Neutrophil (primary cell): ENCODE measurements around the gene HIGD2A.

ENCODE experiments used
- H3K27ac ChIP-seq: fragments of 200-600 bp; sonication (generic); 2 replicates; pipeline ENCODE4 v1.5.1; 2016; ENCODE audit warnings: mild to moderate bottlenecking, moderate library complexity
- H3K27me3 ChIP-seq: fragments of 200-600 bp; sonication (generic); 2 replicates; pipeline ENCODE4 v1.6.0; 2016; ENCODE audit warnings: mild to moderate bottlenecking
- H3K36me3 ChIP-seq: fragments of 200-600 bp; sonication (generic); 2 replicates; pipeline ENCODE4 v1.5.1; 2017
- H3K4me1 ChIP-seq, 2 experiments: fragments of 200-600 bp in 1 of 2; sonication (generic) in 1 of 2; 1 replicate in 1 of 2; 2 replicates in 1 of 2; pipeline versions ENCODE4 v1.5.1 to v1.6.1; 2013 to 2016; ENCODE audit warnings: low read depth in 1 of 2, low read length in 1 of 2, mild to moderate bottlenecking in 1 of 2, moderate library complexity in 1 of 2; ENCODE audit not compliant: control insufficient read depth in 1 of 2, insufficient read depth in 1 of 2
- H3K4me3 ChIP-seq, 2 experiments: fragments of 200-600 bp in 1 of 2; sonication (generic) in 1 of 2; 1 replicate in 1 of 2; 2 replicates in 1 of 2; pipeline ENCODE4 v1.5.1; 2013 to 2016; ENCODE audit warnings: low read depth in 1 of 2, low read length in 1 of 2, mild to moderate bottlenecking in 1 of 2, moderate library complexity in 1 of 2
- H3K9me3 ChIP-seq: fragments of 200-600 bp; sonication (generic); 2 replicates; pipeline ENCODE4 v1.5.1; 2016
- CTCF ChIP-seq: fragments of 200-600 bp; sonication (generic); IDR thresholded peaks from 2 replicates; pipeline ENCODE4 v1.5.1; 2016; ENCODE audit warnings: antibody characterized with exemption

Gene HIGD2A

GRCh38 chr5:176359658-176360057 lies 28.9 kb upstream of the HIGD2A start:
- Histone ChIP-seq H3K27ac (no peak overlapping the region), H3K36me3 (peaks cover 24% of the 10 kb centered on the region), H3K27me3 (peaks cover 23% of the 10 kb centered on the region), H3K9me3 (no peaks in the 10 kb centered on the region), H3K4me1 (peaks cover 13 to 16% of the 10 kb centered on the region in 2 experiments), H3K4me3 (no peak overlapping the region)
- TF ChIP-seq CTCF: no peak

GRCh38 chr5:176360894-176361436 lies 27.6 kb upstream of the HIGD2A start:
- H3K27ac ChIP-seq: peak overlapping the region; percentile 66
- H3K4me1 ChIP-seq: peaks cover 25 to 28% of the 10 kb centered on the region in 2 experiments
- H3K27me3 ChIP-seq: peaks cover 36% of the 10 kb centered on the region
- H3K36me3 ChIP-seq: peaks cover 18% of the 10 kb centered on the region
- H3K4me3 ChIP-seq: peak overlapping the region; percentile 66 to 97
- no peaks in the 10 kb centered on the region for H3K9me3 ChIP-seq
- TF ChIP-seq CTCF: no peak

- peak within 1 kb of the TSS; percentile 66 for H3K27ac ChIP-seq
- no peak for TF ChIP-seq CTCF
- peaks cover 13% of the 10 kb centered on the region for H3K36me3 ChIP-seq
- H3K4me3 ChIP-seq: peak within 1 kb of the TSS; percentile 66 to 97
- peaks cover 28% of the 10 kb centered on the region in 2 experiments for H3K4me1 ChIP-seq
- peaks cover 42% of the 10 kb centered on the region for H3K27me3 ChIP-seq
- no peaks in the 10 kb centered on the region for H3K9me3 ChIP-seq
Measured at GRCh38 chr5:176361437-176362232, 26.9 kb upstream of the HIGD2A start, which contains the start of gene KIAA1191. TSS of gene KIAA1191 (minus strand) at chr5:176361764. CDS start at chr5:176359508, 2,256 bp downstream.

GRCh38 chr5:176362233-176362490 lies 26.4 kb upstream of the HIGD2A start:
- H3K27me3 ChIP-seq: peaks cover 48% of the 10 kb centered on the region
- H3K4me3 ChIP-seq: peak overlapping the region; percentile 66 to 97
- H3K9me3 ChIP-seq: no peaks in the 10 kb centered on the region
- peak overlapping the region; percentile 66 for H3K27ac ChIP-seq
- H3K36me3 ChIP-seq: peaks cover 10% of the 10 kb centered on the region
- H3K4me1 ChIP-seq: peaks cover 28% of the 10 kb centered on the region in 2 experiments
- TF ChIP-seq CTCF: no peak

- no peak for TF ChIP-seq CTCF
- Histone ChIP-seq H3K27ac (no peak overlapping the region), H3K9me3 (no peaks in the 10 kb centered on the region), H3K36me3 (no peaks in the 10 kb centered on the region), H3K4me3 (peak overlapping the region; percentile 41 to 60), H3K4me1 (peaks cover 28% of the 10 kb centered on the region in 2 experiments), H3K27me3 (peaks cover 66% of the 10 kb centered on the region)
Measured at GRCh38 chr5:176364765-176365350, 23.7 kb upstream of the HIGD2A start.
